ENCODE results near the gene FADS2. TPM values are rescaled to one million over a fixed set of nuclear protein-coding genes. Genes with fewer than 3 reads are reported as not detected.

Gene FADS2
- total RNA-seq, 1 experiment from 2014 or later: 246 TPM

GRCh38 chr11:61899146-61899841 lies 71.2 kb downstream of the FADS2 start:
- no TSS peak for BruUV-seq (replicated peaks)
- peak overlapping the region; percentile 57 for H2AFZ ChIP-seq (ENCODE audit: low read length)

GRCh38 chr11:61900251-61900650 lies 72.2 kb downstream of the FADS2 start:
- DNase-seq (no peak), ATAC-seq (no peak)
- Histone ChIP-seq H3F3A (ENCODE audit: low read length, unreplicated experiment) (no peaks in the 10 kb centered on the region), H3K79me2 (ENCODE audit: low read length) (no peaks in the 10 kb centered on the region), H3K4me1 (ENCODE audit: insufficient read depth, low read length) (no peaks in the 10 kb centered on the region), H3K27ac (ENCODE audit: low read length) (no peak overlapping the region), H3K4me3 (ENCODE audit: low read length) (no peak overlapping the region), H2AFZ (ENCODE audit: low read length) (no peak overlapping the region), H3K4me2 (ENCODE audit: low read length) (no peak overlapping the region), H3K27me3 (ENCODE audit: low read length) (no peaks in the 10 kb centered on the region), H3K36me3 (ENCODE audit: low read depth, low read length) (no peaks in the 10 kb centered on the region), H3K9me3 (ENCODE audit: low read length) (no peaks in the 10 kb centered on the region), H3K9me2 (replicated peaks; ENCODE audit: low read length) (no peaks in the 10 kb centered on the region), H4K20me1 (ENCODE audit: low read length) (no peaks in the 10 kb centered on the region), H3K9ac (ENCODE audit: low read length) (no peak overlapping the region)
- no TSS peak for BruUV-seq (replicated peaks)
- TF ChIP-seq CTCF (conservative IDR thresholded peaks at IDR 0.05; ENCODE audit: low read depth, low read length): no peak
- no peak for TF ChIP-seq EZH2 (IDR thresholded peaks at IDR 0.05; ENCODE audit: low read length, unreplicated experiment)
- no peak for TF ChIP-seq EZH2phosphoT487 (IDR thresholded peaks at IDR 0.05; ENCODE audit: borderline replicate concordance, low read length)
- CTCF ChIA-PET: interaction anchor here (0.6 to 3.6 kb wide), 4 partner anchors 48 to 1013 kb away, joined by 3 to 41 read pairs (median 13); no protein-coding TSS in a partner anchor
- intact Hi-C loops (cut with micrococcal nuclease): no loop called here
- POLR2A ChIA-PET (ENCODE audit: unreplicated experiment): no interaction called here

More at GRCh38 chr11:61899146-61899841, 71.2 kb downstream of the FADS2 start:
- Histone ChIP-seq H4K20me1 (ENCODE audit: low read length) (no peaks in the 10 kb centered on the region), H3K4me2 (ENCODE audit: low read length) (no peak overlapping the region), H3K4me3 (ENCODE audit: low read length) (no peak overlapping the region), H3K4me1 (ENCODE audit: insufficient read depth, low read length) (no peaks in the 10 kb centered on the region), H3K36me3 (ENCODE audit: low read depth, low read length) (no peaks in the 10 kb centered on the region), H3K9me3 (ENCODE audit: low read length) (no peaks in the 10 kb centered on the region), H3F3A (ENCODE audit: low read length, unreplicated experiment) (no peaks in the 10 kb centered on the region), H3K79me2 (ENCODE audit: low read length) (no peaks in the 10 kb centered on the region), H3K27me3 (ENCODE audit: low read length) (no peaks in the 10 kb centered on the region), H3K9me2 (replicated peaks; ENCODE audit: low read length) (no peaks in the 10 kb centered on the region), H3K9ac (ENCODE audit: low read length) (no peak overlapping the region), H3K27ac (ENCODE audit: low read length) (no peak overlapping the region)
- ATAC-seq (peak; percentile 85), DNase-seq (peak; percentile 94)
- POLR2A ChIA-PET (ENCODE audit: unreplicated experiment): interaction anchor here (0.7 kb wide), 1 partner anchor 68 kb away, joined by 7 read pairs; the partner anchor contains the start of gene FTH1
- intact Hi-C loops (cut with micrococcal nuclease): loop anchor here (1.0 to 5.0 kb wide), 6 partner anchors 48 to 209 kb away; no protein-coding TSS in a partner anchor
- CTCF ChIA-PET: interaction anchor here (0.5 to 3.6 kb wide), 8 partner anchors 48 to 209 kb away, joined by 3 to 41 read pairs (median 8); no protein-coding TSS in a partner anchor
- TF ChIP-seq EZH2phosphoT487 (IDR thresholded peaks at IDR 0.05; ENCODE audit: borderline replicate concordance, low read length) (no peak), CTCF (conservative IDR thresholded peaks at IDR 0.05; ENCODE audit: low read depth, low read length) (peak; percentile 99)

- BruUV-seq (replicated peaks): no TSS peak
- intact Hi-C loops (cut with micrococcal nuclease): no loop called here
- no peak for TF ChIP-seq EZH2 (IDR thresholded peaks at IDR 0.05; ENCODE audit: low read length, unreplicated experiment)
- 0 out of 2 replicates have a peak, but pooled peaks have one; percentile 18 for TF ChIP-seq CTCF (conservative IDR thresholded peaks at IDR 0.05; ENCODE audit: low read depth, low read length)
- CTCF ChIA-PET: interaction anchor here (0.8 kb wide), 1 partner anchor 46 kb away, joined by 3 read pairs; no protein-coding TSS in a partner anchor
- Histone ChIP-seq H3K4me2 (ENCODE audit: low read length) (no peak overlapping the region), H3K27ac (ENCODE audit: low read length) (no peak overlapping the region), H3K9me2 (replicated peaks; ENCODE audit: low read length) (no peaks in the 10 kb centered on the region), H3F3A (ENCODE audit: low read length, unreplicated experiment) (no peaks in the 10 kb centered on the region), H3K79me2 (ENCODE audit: low read length) (no peaks in the 10 kb centered on the region), H3K4me3 (ENCODE audit: low read length) (no peak overlapping the region), H2AFZ (ENCODE audit: low read length) (no peak overlapping the region), H3K4me1 (ENCODE audit: insufficient read depth, low read length) (no peaks in the 10 kb centered on the region), H3K36me3 (ENCODE audit: low read depth, low read length) (no peaks in the 10 kb centered on the region), H3K27me3 (ENCODE audit: low read length) (no peaks in the 10 kb centered on the region), H3K9me3 (ENCODE audit: low read length) (no peaks in the 10 kb centered on the region), H3K9ac (ENCODE audit: low read length) (no peak overlapping the region), H4K20me1 (ENCODE audit: low read length) (no peaks in the 10 kb centered on the region)
- ATAC-seq (no peak), DNase-seq (peak; percentile 19)
- POLR2A ChIA-PET (ENCODE audit: unreplicated experiment): no interaction called here
These were observed 73.3 kb downstream of the FADS2 start for GRCh38 chr11:61901397-61901796.
